A673 (cell line): Measurements from ENCODE around the gene PATE1. TPM values are rescaled to one million over a fixed set of nuclear protein-coding genes. Genes with fewer than 3 reads are reported as not detected.

Experiments used
- BruUV-seq: library from RNA; stranded (reverse); fragments of 400-500 nt; replicated peaks from 2 replicates; lab custom pipeline; 2021; lab: Mats Ljungman, UMichigan
- CTCF ChIA-PET: fragments of 300-600 bp; sonication (Branson Sonifier 250); formaldehyde crosslinking; loops from one replicate; lab custom pipeline; 2022; ENCODE audit warnings: antibody characterized with exemption; lab: Charles Lee
- POLR2A ChIA-PET: fragments of 300-600 bp; sonication (Branson Sonifier 250); formaldehyde crosslinking; loops from one replicate; lab custom pipeline; 2022; ENCODE audit warnings: antibody characterized with exemption; ENCODE audit not compliant: low non-redundant PET; lab: Charles Lee
- DNase-seq: peaks from one replicate; pipeline ENCODE4 v3.0.0-alpha.2; 2015; ENCODE audit warnings: low spot score
- H3K27ac ChIP-seq: fragments of 200-600 bp; sonication (generic); 2 replicates; pipeline ENCODE4 v1.5.1; 2016; ENCODE audit warnings: mixed run types, low read depth, mild to moderate bottlenecking, mixed read lengths, antibody characterized with exemption, low read length; ENCODE audit not compliant: poor library complexity, severe bottlenecking
- H3K27me3 ChIP-seq: fragments of 200-600 bp; sonication (generic); replicated peaks from 2 replicates; pipeline ENCODE4 v1.6.1; 2017; ENCODE audit warnings: mixed run types, low read depth, mild to moderate bottlenecking, mixed read lengths, antibody characterized with exemption, low read length; ENCODE audit not compliant: insufficient read depth, poor library complexity
- H3K36me3 ChIP-seq: fragments of 200-600 bp; sonication (generic); 2 replicates; pipeline ENCODE4 v1.6.1; 2016; ENCODE audit warnings: mixed run types, mild to moderate bottlenecking, mixed read lengths, antibody characterized with exemption, low read length; ENCODE audit not compliant: insufficient read depth, poor library complexity, severe bottlenecking
- H3K4me1 ChIP-seq: fragments of 200-600 bp; sonication (generic); 2 replicates; pipeline ENCODE4 v1.6.1; 2017; ENCODE audit warnings: mixed run types, mild to moderate bottlenecking, mixed read lengths, antibody characterized with exemption, low read length; ENCODE audit not compliant: insufficient read depth, poor library complexity, severe bottlenecking
- H3K4me3 ChIP-seq: fragments of 200-600 bp; sonication (generic); 2 replicates; pipeline ENCODE4 v1.5.1; 2016; ENCODE audit warnings: low read depth, mixed run types, mild to moderate bottlenecking, mixed read lengths, low read length; ENCODE audit not compliant: poor library complexity, severe bottlenecking
- H3K9me3 ChIP-seq: fragments of 200-600 bp; sonication (generic); 2 replicates; pipeline ENCODE4 v1.6.1; 2016; ENCODE audit warnings: mixed run types, low read depth, mild to moderate bottlenecking, mixed read lengths, antibody characterized with exemption, low read length; ENCODE audit not compliant: poor library complexity, severe bottlenecking
- EZH2 ChIP-seq: fragments of 200-600 bp; sonication (generic); IDR thresholded peaks from 2 replicates; pipeline ENCODE4 v1.6.1; 2017; ENCODE audit warnings: borderline replicate concordance, low read depth, mild to moderate bottlenecking, mixed read lengths, antibody characterized with exemption, low read length; ENCODE audit not compliant: poor library complexity, severe bottlenecking
- intact Hi-C: fragments of 100-400 bp; cut with micrococcal nuclease; formaldehyde crosslinking; loops from one replicate; pipeline ENCODE4 v1.10.0; 2022; ENCODE audit not compliant: unreplicated experiment
- total RNA-seq: library from RNA; stranded (reverse); gene quantifications from 2 replicates; pipeline ENCODE4 v1.2.3, GENCODE V29; 2021
- TF ChIP-seq, protein P1 (sequence below): fragments of 300-800, 200-600 bp; sonication (generic); conservative IDR thresholded peaks from 2 replicates; pipeline ENCODE4 v1.5.1; 2017; ENCODE audit warnings: low read depth, mild to moderate bottlenecking, antibody characterized with exemption, low read length, moderate library complexity, mixed read lengths

Gene PATE1
- total RNA-seq, 1 experiment from 2014 or later = not detected

DNA sequence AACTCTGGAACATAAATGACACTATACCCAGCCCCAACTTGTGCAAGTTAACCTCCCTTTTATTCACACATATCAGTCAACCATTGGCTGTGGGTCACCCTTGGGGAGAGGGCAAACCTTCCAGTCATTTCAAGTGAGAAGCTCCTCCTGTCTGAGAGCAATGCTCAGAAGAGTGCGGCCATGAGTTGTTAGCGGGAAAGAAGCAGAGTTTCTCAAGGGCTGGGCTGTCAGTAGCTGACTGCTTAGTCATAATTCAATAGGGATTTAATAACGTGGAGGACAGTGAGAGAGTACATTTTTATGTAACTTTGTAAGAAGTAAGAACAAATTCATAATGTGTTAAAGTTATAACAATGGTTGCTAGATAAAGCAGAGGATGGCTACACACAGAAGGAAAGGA lies 27.4 kb downstream of the PATE1 start:
- peaks cover 32% of the 10 kb centered on the region for H3K27me3 ChIP-seq
- no peaks in the 10 kb centered on the region for H3K36me3 ChIP-seq
- H3K27ac ChIP-seq = no peak overlapping the region
- ChIA-PET CTCF (no interaction called here), POLR2A (no interaction called here)
- H3K4me3 ChIP-seq = no peak overlapping the region
- TF ChIP-seq, protein P1, sequence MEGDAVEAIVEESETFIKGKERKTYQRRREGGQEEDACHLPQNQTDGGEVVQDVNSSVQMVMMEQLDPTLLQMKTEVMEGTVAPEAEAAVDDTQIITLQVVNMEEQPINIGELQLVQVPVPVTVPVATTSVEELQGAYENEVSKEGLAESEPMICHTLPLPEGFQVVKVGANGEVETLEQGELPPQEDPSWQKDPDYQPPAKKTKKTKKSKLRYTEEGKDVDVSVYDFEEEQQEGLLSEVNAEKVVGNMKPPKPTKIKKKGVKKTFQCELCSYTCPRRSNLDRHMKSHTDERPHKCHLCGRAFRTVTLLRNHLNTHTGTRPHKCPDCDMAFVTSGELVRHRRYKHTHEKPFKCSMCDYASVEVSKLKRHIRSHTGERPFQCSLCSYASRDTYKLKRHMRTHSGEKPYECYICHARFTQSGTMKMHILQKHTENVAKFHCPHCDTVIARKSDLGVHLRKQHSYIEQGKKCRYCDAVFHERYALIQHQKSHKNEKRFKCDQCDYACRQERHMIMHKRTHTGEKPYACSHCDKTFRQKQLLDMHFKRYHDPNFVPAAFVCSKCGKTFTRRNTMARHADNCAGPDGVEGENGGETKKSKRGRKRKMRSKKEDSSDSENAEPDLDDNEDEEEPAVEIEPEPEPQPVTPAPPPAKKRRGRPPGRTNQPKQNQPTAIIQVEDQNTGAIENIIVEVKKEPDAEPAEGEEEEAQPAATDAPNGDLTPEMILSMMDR = no peak
- no peak for TF ChIP-seq EZH2
- no peak for DNase-seq
- no peaks in the 10 kb centered on the region for H3K4me1 ChIP-seq
- intact Hi-C loops = no loop called here
- BruUV-seq = no TSS peak
- no peaks in the 10 kb centered on the region for H3K9me3 ChIP-seq

DNA sequence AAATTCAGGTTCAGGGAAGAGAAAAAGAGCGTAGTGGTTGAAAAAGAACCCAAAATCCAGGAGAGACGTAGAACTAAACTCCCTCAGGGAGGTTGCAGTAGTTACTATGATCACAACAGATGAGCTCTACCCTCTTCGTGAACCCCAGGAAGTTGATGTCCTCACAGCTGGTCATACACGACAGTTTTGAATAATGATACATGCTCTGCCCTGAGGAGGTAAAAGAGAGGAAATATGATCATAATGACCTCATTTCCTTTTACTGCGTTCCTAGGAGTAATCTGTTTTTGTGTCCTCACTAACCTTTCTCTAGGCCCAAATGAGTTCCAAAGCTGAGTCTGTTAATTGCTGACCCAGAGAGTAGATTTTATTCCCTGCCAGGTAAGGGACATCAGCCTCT lies 31.2 kb downstream of the PATE1 start:
- no TSS peak for BruUV-seq
- DNase-seq = peak; percentile 11
- Histone ChIP-seq H3K27me3 (no peaks in the 10 kb centered on the region), H3K4me1 (no peaks in the 10 kb centered on the region), H3K9me3 (no peaks in the 10 kb centered on the region), H3K36me3 (no peaks in the 10 kb centered on the region), H3K4me3 (no peak overlapping the region), H3K27ac (no peak overlapping the region)
- no peak for TF ChIP-seq EZH2
- TF ChIP-seq, protein P1 = no peak
- POLR2A ChIA-PET = no interaction called here
- intact Hi-C loops = no loop called here
- CTCF ChIA-PET = no interaction called here

DNA sequence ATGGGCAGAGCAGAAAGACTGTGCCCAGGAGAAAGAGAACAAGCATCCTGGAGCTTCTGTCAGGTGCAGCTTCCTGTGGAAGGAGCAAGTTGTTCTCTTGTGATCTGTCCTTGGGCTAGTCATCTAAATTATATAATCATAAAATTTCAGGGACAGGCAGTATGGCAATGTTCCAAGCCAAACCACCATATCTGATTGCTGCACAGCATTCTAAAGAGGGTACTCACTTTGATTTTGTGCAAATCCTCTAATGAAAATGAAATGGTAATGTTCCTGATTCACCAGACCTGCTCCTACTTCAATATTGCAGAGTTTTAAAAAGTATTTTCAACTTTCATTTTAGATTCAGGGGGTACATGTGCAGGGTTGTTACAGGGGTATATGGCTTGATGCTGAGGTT lies 32.6 kb downstream of the PATE1 start, which contains the start of gene PATE2:
TSS of gene PATE2 (minus strand) at position 101 of the 400 bp plus-strand sequence. CDS start at position 46, 55 bp downstream.
- no peak for DNase-seq
- H3K27ac ChIP-seq = no peak within 1 kb of the TSS
- no peaks in the 10 kb centered on the region for H3K36me3 ChIP-seq
- no peaks in the 10 kb centered on the region for H3K9me3 ChIP-seq
- H3K4me3 ChIP-seq = no peak within 1 kb of the TSS
- BruUV-seq = no TSS peak
- intact Hi-C loops = no loop called here
- H3K4me1 ChIP-seq = no peaks in the 10 kb centered on the region
- CTCF ChIA-PET = no interaction called here
- POLR2A ChIA-PET = no interaction called here
- TF ChIP-seq EZH2 = no peak
- TF ChIP-seq, protein P1 = no peak
- H3K27me3 ChIP-seq = no peaks in the 10 kb centered on the region
